OCI-LY3 (cell line): ENCODE measurements around the gene PLEKHA6.

ENCODE experiments used
- H2AFZ ChIP-seq: fragments of 200-600, 300-600 bp; shearing (Covaris generic); 2 replicates; pipeline ENCODE4 v1.6.0; 2014; ENCODE audit warnings: antibody characterized with exemption, low read depth, low read length
- H3K27ac ChIP-seq: fragments of 200-600, 300-600 bp; sonication (generic); 2 replicates; pipeline ENCODE4 v1.5.1; 2014; ENCODE audit warnings: mild to moderate bottlenecking, low read length, moderate library complexity, mixed read lengths
- H3K27me3 ChIP-seq: fragments of 200-600, 300-600 bp; sonication (generic); 2 replicates; pipeline ENCODE4 v1.6.1; 2014; ENCODE audit warnings: low read depth, low read length, mixed read lengths
- H3K36me3 ChIP-seq: fragments of 200-600, 300-600 bp; sonication (generic); replicated peaks from 2 replicates; pipeline ENCODE3; 2014; ENCODE audit warnings: low read depth, low read length, mixed read lengths
- H3K4me1 ChIP-seq: fragments of 300-600, 200-600 bp; sonication (generic); 2 replicates; pipeline ENCODE4 v1.6.1; 2014; ENCODE audit warnings: low read length, mixed read lengths
- H3K4me2 ChIP-seq: fragments of 200-600, 300-600 bp; sonication (generic); 2 replicates; pipeline ENCODE4 v1.6.1; 2014; ENCODE audit warnings: low read length, mixed read lengths
- H3K4me3 ChIP-seq: fragments of 300-600, 200-600 bp; sonication (generic); 2 replicates; pipeline ENCODE4 v1.5.1; 2014; ENCODE audit warnings: antibody characterized with exemption, mild to moderate bottlenecking, low read length, moderate library complexity
- H3K79me2 ChIP-seq: fragments of 300-600, 200-600 bp; shearing (Covaris generic); 2 replicates; pipeline ENCODE4 v1.6.1; 2014; ENCODE audit warnings: mild to moderate bottlenecking, low read length, mixed read lengths
- H3K9ac ChIP-seq: fragments of 300-600, 200-600 bp; shearing (Covaris generic); 2 replicates; pipeline ENCODE4 v1.6.0; 2014; ENCODE audit warnings: mild to moderate bottlenecking, low read length, moderate library complexity
- H3K9me3 ChIP-seq: fragments of 200-600, 300-600 bp; shearing (Covaris generic); 2 replicates; pipeline ENCODE4 v1.6.1; 2014; ENCODE audit warnings: low read length, mixed read lengths; ENCODE audit not compliant: insufficient read depth
- H4K20me1 ChIP-seq: fragments of 200-600, 300-600 bp; sonication (generic); 2 replicates; pipeline ENCODE4 v1.6.1; 2016; ENCODE audit warnings: low read length, mixed read lengths; ENCODE audit not compliant: insufficient read depth
- CTCF ChIP-seq: fragments of 200-600, 300-600 bp; sonication (generic); IDR thresholded peaks from 2 replicates; pipeline ENCODE4 v1.5.1; 2014; ENCODE audit warnings: antibody characterized with exemption, low read length, low read depth
- EZH2phosphoT487 ChIP-seq: fragments of 200-600 bp; shearing (Covaris generic); IDR thresholded peaks from 2 replicates; pipeline ENCODE4 v1.6.1; 2018; ENCODE audit warnings: antibody characterized with exemption, mixed run types, low read depth

Gene PLEKHA6

GRCh38 chr1:204348242-204348641 is 11.5 kb downstream of the PLEKHA6 start:
- Histone ChIP-seq H3K79me2 (no peaks in the 10 kb centered on the region), H2AFZ (no peak overlapping the region), H3K27me3 (peaks cover 14% of the 10 kb centered on the region), H3K36me3 (no peaks in the 10 kb centered on the region), H3K4me3 (no peak overlapping the region), H3K4me1 (no peaks in the 10 kb centered on the region), H3K9me3 (no peaks in the 10 kb centered on the region), H3K9ac (no peak overlapping the region), H3K4me2 (no peak overlapping the region), H3K27ac (no peak overlapping the region), H4K20me1 (no peaks in the 10 kb centered on the region)
- no peak for TF ChIP-seq CTCF
- TF ChIP-seq EZH2phosphoT487, result no peak

GRCh38 chr1:204345941-204346645 is 13.6 kb downstream of the PLEKHA6 start:
- no peak overlapping the region for H2AFZ ChIP-seq
- H3K79me2 ChIP-seq, result no peaks in the 10 kb centered on the region
- H3K4me1 ChIP-seq, result no peaks in the 10 kb centered on the region
- no peak overlapping the region for H3K9ac ChIP-seq
- no peaks in the 10 kb centered on the region for H4K20me1 ChIP-seq
- H3K36me3 ChIP-seq, result no peaks in the 10 kb centered on the region
- no peaks in the 10 kb centered on the region for H3K9me3 ChIP-seq
- no peak for TF ChIP-seq CTCF
- TF ChIP-seq EZH2phosphoT487, result no peak
- no peak overlapping the region for H3K4me3 ChIP-seq
- peaks cover 28% of the 10 kb centered on the region for H3K27me3 ChIP-seq
- no peak overlapping the region for H3K27ac ChIP-seq
- no peak overlapping the region for H3K4me2 ChIP-seq

- H3K4me3 ChIP-seq, result no peak overlapping the region
- no peak overlapping the region for H2AFZ ChIP-seq
- TF ChIP-seq CTCF, result no peak
- TF ChIP-seq EZH2phosphoT487, result no peak
- no peaks in the 10 kb centered on the region for H3K9me3 ChIP-seq
- H3K36me3 ChIP-seq, result no peaks in the 10 kb centered on the region
- H3K27ac ChIP-seq, result no peak overlapping the region
- peaks cover 34% of the 10 kb centered on the region for H3K27me3 ChIP-seq
- no peak overlapping the region for H3K4me2 ChIP-seq
- H4K20me1 ChIP-seq, result no peaks in the 10 kb centered on the region
- H3K4me1 ChIP-seq, result no peaks in the 10 kb centered on the region
- H3K79me2 ChIP-seq, result no peaks in the 10 kb centered on the region
- H3K9ac ChIP-seq, result no peak overlapping the region
Measured at GRCh38 chr1:204345438-204345841, 14.3 kb downstream of the PLEKHA6 start.

GRCh38 chr1:204344665-204345355 is 14.9 kb downstream of the PLEKHA6 start:
- Histone ChIP-seq H2AFZ (no peak overlapping the region), H3K4me1 (no peaks in the 10 kb centered on the region), H3K4me2 (no peak overlapping the region), H3K27ac (no peak overlapping the region), H3K36me3 (no peaks in the 10 kb centered on the region), H3K4me3 (no peak overlapping the region), H3K9me3 (no peaks in the 10 kb centered on the region), H3K9ac (no peak overlapping the region), H3K79me2 (no peaks in the 10 kb centered on the region), H4K20me1 (no peaks in the 10 kb centered on the region), H3K27me3 (peaks cover 41% of the 10 kb centered on the region)
- no peak for TF ChIP-seq EZH2phosphoT487
- no peak for TF ChIP-seq CTCF
